Activated gamma-delta T cell treated with Interleukin-2 at 50 U/mL for 16 hours (primary cell): ENCODE data around the gene CACNA1C.

Experiments used
- DNase-seq: peaks from one replicate; pipeline ENCODE4 v3.0.0-alpha.2; 2020

CACNA1C gene

DNA sequence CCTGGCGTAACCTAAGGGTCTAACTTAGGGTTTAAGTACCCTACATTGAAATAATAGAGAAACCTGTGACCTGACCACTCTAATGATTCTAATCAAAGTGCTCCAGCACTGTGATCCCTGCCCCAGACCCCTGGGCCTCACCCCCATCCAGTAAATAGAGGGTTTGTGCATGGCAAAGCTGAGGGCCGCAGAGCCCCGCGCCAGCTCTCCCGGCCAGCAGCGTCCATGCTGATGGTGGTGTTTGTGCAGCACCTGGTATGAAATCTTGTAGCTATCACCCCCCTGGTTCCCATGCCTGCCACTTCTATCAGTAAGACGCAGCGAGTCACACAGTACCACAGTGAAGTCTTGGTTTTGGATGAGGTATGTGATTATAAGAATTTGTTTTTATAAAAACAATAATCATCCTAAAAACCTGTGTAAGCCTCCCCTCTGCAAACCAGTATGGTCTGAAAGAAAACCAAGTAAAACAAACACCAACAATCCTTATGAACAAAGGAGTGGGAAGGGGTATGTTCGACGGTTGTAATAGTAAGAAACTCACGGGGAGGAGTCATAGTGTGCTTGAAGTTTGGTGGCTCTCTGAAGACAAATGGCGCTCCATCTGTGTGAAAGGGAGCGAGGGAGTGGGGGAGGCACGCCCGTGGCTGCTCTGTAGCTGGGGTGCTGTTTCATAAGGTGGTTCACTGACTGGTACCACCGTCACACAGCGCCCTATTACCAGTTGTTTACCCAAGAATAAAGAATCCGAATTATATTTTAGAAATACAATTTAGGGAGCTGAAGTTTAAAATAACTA lies 156.2 kb downstream of the CACNA1C start:
- DNase-seq, result no peak

DNA sequence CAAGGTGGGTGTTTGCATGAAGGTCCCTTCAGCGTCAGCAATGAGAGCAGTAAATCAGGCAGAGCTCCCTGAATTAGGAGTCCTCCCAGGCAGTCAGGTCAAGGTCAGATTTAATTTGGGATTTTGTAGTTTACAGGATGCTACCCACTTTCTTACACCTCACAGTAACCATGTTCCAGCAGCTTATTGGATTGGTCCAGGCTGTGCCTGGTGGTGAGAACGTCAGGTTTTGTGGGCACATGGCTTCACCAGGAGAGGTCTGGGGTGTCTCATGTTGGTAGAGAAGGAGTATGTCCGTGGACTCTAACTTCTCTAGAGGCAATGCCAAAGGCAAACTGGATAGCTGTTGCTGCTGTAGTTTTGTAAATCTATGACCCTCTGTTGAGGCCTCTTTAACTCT lies 158.3 kb downstream of the CACNA1C start:
- no peak for DNase-seq

DNA sequence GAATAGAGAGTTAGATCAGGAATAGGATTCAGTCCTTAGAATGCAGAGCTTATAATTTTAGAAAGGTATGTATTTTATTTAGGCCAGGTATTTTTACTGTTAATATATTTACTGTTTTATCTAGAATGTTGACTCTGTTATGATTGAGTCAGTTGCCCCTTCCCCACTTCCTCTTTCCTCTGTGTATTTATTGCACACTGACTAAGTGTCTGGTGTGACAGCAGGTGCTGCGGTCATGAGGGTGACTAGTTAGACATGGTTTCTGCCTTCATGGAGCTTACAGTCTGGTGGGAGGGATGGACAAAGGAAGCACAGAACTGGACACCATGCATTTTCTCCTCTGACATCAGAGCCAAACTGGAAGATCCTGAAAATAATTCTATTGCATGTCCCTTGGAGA lies 159.8 kb downstream of the CACNA1C start:
- DNase-seq, result no peak

DNA sequence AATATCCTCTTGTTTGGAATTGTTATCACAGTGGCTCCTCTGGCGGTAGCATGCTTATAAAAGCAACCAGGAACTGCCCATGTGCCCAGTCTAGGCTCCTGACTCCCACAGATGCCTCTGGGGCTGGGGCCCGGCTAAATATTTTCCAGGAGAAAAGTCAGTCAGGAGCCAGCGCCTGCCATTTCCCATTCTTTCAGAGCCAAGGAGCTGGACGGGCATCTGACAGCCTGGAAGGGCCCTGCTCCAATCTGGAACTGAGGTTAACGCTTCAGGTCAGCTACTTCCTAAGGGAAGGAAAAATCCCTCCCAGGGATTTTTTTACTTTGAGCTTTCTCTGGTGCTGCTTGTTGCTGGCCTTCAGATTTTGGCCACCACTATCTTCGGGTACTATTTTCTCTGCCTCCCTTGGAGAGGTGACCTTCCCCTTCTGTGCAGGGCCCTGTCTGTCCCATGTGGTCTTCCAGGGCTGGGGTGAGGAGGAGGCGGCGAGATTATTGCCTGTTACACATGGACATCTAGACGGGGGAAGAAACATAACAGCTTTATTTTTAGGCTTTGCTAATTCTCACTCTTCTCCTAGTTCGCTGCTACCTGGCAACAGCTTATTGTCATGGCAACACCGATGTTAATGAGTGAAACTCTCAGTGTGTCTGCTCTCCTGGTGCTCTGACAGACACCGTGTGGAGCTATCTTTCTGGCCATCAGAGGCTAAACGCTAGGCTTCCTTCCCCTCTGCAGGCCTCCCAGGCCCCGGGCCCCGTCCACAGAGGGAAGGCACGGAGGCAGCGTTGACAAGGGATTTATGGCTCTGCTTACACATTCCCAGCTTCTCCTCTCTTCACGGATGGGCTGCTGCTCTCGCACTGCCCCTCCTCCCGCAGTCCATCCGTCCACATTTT lies 160.4 kb downstream of the CACNA1C start:
- no peak for DNase-seq

DNA sequence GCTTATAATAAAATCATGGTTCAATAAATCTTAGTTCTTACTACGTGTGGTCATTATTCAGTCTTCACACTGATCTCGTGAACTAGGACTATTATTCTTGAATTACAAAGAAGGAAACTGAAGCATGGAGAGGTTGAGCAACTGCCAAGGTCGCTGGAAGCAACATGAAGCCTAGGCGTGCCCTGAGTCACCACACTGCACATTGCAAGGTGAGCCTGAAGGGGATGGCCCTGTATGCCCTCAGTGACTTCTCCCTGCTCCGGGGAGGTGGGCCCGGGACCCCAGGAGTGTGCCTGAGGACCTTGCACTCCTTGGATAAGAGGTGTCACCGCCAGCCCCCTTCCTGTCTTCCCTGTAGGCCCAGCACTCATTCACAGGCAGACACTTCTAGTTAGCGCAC lies 161.6 kb downstream of the CACNA1C start:
- DNase-seq, result no peak

DNA sequence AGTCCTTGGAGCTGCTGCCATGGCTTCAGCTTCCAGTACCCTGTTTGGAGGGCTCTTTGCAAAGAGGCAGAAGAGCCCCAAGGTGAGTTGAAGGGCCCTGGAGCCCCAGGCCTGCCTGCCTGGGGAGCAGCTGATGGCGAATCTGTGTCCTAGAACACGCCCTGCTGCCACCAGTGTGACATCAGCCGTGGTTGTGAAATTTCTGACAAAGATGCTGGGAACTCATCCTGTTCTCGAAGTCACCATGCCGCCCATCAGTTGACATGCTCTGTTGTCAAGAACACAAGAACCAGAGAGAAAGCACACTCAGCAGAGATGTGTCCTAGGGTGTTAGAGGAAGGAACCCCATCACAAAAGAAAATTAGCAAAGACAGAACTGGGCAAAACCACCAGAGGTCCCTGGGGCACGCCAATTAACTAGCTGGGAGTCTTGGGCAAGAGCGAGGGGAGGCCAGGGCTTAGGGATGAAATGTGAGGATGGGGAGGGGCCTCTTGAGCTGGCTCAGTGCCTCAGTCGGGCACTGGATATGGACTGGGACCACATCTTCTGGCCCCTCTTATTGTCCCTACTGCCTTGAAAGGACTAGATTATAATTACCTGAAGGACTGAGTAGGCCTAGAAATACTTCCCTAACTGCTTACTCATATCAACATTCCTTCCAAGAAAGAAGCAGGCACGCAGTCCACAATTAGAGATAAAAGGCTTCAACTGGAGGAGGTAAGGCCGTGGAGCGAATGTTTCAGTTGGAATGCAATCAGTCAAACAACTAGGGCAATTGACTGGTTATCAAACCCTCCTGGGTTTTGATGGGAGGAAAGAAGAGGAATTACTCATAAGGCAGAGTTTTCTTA lies 163.1 kb downstream of the CACNA1C start:
- DNase-seq, result no peak

DNA sequence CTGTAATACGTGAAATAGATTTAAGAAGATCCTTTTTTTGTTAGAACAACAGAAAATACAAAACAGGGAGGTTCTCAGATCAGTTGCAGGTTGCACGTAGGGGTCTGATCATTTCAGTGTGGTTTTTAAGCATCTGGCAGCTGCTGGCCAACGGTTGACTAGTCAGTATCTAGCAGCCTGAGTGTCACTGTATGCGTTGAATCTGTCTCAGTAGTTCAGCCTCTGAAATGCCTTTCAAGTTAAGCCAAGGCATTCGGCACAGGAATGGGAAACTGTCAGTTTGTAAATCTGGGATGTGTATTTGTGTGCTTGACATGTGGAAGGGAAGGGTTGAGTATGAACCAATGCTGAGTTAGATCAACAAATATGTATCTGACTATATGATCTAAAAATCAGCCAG lies 165.9 kb downstream of the CACNA1C start:
- DNase-seq, result no peak

DNA sequence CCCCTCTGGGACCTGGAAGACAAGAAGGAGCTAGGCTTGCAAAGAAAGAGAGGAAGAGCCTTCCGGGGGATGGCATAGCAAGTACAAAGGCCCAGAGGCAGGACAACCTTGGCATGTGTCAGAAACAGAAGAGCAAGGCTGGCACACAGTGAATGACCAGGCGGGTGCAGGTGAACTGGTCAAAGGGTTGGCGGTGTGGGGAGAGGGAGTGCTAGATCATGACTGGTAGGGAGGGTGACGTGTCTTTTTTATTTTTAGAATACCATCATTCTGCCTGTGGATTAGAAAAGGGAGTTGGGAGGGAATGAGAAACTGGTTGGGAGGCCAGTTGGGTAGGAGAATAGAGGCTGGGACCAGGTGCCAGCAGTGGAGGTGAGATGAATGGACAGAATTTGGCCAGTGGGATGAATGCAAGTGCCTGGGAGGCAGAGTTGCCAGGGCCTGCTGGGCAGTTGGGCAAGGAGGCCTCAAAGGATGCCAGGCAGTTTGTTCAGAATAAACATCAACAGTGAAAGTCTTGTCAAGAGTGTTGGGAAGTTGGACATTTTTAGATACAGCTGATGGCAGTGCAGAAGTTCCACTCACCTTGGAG lies 168.3 kb downstream of the CACNA1C start:
- no peak for DNase-seq

DNA sequence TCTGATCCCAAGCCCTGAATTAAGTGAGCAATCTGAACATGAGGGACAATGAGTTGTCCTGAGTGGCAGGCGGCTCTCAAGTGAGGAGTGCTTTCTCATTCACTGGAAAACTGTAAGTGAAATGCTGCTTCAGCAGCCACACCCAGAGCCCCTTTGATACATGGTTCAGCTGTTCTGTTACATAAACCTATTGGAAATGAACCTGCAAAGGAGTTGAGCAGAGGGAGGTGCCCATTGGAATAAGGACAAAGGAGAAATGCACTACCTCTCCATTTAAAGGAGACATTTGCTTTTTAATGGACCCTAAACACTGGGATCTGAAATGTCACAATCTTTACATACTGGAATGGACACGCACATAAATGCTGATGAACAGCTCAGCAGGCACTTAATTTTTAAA lies 169.9 kb downstream of the CACNA1C start:
- no peak for DNase-seq

DNA sequence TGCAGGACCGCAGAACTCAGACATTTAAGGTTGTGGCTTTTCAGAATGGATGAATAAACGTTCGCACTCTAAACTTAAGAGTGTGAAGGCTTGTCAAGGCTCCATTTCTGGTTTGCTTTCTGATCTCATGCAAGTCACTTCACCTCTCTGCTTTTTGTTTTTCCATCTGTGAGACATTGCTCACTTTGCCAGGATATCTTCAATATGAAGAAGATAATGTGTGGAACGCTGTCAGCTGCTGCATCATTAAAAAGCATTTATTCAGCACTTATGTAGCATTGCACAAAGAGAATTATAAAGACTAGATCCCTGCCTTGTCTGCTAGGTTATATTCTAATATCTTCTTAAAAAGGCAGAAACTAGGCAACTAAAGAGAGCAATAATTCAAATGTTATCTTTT lies 172.2 kb downstream of the CACNA1C start:
- no peak for DNase-seq

DNA sequence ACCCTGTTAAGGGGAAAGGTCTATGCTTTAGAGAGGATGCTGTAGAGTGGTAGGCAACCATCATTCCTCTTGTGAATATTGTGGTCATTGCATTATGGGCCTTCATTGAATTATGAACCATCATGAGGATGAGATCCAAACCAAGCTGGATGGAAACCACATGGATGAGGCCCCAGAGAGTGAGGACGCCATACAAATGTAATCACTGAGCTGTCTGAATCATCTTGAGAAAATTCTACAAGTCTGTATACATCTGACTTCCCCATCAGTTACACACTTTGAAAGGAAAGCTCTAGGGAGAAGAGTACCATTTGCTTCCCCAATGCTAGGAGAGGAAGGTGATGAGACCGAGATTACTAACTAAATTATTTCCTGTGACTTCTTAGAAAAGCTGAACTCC lies 172.9 kb downstream of the CACNA1C start:
- no peak for DNase-seq

DNA sequence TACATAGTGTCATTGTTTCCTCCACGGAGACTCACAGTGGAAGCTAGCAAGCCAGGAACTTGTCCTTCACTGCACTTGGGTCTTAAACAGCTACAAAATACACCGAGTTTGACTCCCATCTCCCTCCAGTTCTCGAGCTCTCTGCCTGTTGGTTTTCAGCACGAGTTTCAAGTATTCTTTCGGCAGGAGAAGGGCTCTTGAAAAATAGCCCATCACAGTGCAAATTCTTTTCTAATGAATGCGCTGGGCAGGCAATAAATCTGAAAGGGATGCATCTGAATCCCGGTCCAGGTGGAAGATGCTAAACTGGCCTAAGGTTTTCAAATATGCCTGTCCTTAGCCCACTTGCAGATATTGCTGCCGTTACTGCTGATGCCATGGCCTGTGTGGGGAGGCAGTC lies 173.9 kb downstream of the CACNA1C start:
- DNase-seq, result no peak

DNA sequence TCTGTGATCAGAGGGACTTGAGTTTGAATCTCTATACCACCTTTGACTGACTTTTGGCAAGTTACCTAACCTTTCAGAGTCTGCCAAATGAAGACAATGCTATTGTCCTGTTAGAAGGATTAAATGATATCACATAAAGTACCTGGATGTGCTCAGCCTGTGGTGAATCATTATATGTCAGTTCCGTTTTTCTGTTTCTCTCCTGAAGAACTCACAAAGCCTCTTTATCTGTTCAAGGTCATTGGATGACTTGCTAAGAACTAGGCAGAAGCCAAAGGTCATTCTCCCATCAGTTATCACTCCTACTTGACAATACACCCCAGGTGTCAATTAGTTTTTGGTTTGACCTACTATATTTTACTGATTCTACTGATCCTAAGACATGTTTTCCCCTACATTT lies 174.6 kb downstream of the CACNA1C start:
- DNase-seq, result no peak

DNA sequence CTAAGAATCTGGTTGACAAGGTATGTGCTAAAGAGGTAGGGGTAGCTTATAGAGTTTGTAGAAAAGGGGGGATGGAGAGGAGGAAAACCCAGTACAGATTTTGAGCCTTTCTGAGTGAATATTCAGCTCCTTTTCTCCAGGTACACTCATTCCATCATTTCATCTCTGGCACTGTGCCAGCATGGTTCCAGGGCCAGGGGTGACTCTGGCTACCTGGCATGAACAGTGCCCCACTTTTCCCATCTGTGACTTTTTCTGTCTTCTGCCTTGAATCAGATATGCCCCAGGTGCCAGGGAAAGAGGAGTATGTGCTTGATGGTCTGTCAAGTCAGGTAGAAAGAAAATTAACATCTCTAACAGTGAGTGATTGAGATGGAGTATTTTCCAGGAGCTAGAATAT lies 175.7 kb downstream of the CACNA1C start:
- no peak for DNase-seq

DNA sequence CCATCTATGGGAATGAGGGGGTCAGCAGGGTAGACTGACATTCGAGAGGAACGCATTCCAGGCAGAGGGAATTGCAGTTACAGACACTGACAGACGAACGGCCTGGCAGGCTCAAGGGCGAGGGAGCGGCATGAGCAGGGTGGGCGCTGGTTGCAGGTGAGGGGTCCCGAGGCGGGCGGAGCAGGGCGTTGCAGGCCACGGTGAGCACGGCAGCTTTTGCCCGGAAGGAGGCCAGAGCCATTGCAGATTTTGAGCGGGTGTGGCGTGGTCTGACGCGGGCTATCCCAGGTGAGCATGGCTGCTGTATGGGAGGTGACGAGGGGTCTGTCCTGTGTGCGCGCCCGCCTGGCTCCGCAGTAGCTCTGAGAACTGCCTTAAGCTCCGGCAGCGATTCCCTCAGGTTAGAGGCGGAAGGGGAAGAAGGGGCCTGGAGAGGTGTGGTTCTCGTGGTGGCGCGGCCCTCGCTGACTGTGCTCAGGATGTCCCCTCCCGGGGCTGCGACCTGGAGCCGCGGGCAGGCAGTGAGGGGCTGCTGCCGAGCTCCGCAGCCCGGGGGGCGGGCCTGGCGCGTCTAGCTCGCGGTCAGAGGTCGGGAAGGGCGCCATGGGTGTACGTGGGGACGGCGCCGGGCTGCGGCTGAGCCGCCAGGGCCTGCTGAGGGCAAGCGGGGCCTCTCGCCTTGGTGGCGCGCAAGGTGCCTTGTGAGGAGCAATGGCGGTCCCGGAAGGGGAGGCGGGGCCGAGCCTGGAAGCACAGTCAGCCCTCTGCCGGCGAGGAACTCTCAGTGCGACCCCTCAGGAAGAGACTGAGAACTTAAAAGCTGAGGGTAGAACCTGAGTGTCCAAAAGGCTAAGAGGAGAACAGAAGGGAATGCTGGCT lies 177.1 kb downstream of the CACNA1C start:
- no peak for DNase-seq

DNA sequence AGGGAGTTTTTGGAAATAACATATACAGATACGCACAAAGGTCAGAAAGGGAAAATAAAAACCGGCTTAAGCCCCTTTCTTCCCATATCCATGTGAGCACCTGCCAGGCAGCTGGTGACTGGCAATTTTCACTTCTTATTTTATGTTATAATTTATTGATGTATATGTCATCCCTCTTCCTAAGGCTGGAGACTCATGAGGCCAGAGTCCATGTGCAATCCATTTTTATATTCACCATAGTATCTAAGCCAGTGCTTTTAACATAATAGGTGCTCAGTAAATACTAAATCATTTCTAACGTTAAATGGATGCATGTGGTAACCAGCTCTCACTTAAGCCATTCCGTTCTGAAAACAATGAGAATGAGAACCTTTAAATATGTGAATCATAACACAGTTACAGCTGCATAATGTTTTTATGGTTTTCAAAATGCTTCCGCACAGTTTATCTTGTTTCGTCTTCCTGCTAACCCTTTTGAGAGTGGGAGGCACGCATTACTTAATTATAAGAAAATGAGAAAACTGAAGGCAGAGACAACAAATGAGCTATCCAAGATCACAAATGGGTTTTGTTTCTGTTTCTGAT lies 178.3 kb downstream of the CACNA1C start:
- DNase-seq, result no peak

DNA sequence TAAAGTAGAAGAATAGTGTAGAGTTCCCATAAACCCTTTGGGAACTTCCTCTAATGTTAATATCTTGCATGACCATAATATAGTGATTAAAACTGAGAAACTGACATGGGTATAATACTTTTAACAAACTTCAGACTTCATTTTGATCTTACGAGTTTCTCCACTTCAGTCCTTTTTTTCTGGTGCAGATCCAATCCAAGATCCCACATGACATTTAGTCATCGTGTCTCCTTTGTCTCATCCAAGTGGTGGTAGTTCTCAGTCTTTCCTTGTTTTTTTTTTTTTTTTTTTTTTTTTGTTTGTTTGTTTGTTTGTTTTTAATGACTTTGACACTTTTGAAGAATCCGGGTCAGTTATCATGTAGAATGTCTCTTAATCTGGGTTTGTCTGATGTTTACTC lies 179.2 kb downstream of the CACNA1C start:
- DNase-seq, result no peak

DNA sequence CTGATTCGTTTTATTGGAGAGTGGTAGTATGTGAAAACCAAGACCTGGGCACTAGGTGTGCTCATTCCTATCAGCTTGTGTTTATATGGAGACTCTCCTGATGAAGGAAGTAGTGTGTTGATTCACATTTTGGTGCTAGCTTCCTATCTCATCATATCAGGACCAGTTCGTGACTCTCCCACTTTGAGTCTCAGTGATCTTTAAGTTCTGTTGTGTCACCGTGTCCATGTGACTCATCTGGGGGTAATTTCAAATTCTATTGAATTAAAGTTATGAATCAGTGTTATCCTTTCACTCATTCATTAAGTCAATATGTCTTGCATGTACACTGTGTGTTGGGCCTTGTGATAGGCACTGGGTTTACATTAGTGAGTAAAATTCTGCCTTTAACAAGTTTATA lies 180.2 kb downstream of the CACNA1C start:
- no peak for DNase-seq

DNA sequence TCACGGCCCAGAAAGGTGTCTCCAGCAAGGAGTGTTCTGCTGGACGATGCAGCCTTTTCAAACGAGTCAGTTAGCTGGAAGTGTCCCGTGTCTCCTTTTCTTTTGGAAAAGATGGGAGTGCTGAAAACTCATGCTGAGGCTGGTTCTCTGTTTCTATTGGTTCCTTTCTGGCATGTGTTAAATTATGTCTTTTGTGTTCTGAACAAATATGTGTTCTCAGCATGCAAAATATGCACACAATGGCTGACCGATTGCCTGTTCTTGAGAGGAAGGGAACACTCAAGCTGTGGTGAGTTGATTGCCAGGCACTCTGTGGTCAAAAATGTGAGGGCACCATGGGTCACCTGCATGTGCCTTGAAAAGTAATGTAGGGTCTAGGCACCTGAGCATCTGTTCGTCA lies 181.3 kb downstream of the CACNA1C start:
- no peak for DNase-seq

DNA sequence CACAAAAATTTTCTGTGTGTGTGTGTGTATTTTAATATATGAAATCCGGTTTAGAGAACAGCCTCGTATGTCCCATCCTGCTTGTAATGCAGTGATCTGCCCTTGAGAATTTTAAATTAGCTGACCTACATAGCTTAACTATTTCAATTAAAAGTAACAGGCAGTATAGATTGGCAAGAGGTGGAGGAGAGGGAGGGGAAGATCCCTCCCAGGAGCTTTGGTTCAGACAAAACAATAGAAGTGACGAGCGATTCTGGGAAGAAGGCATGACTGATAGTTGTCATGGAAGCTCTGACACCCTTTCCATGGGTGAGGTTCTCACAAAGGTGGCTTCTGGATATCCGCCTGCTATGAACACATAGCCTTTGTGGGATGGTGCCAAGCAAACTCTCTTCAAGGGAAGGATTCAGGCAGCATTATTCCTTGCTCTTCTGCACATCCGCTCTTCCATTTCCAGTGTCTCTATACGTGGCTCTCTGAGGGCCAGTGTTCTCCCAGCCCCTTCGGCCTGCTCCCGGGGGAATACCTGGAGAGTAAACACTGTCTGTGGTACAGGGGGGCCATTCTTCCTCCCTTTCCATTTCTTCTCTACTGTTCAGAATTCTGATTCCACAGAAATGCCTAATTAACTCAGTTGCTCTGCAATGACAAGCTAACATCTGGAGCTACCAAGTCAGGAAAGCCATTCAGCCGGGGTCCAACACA lies 182.0 kb downstream of the CACNA1C start:
- DNase-seq, result no peak
